22Rv1 (cell line): ENCODE results near the gene ACACB.

Source experiments
- H3K27ac ChIP-seq: fragments of 450-650 bp; 2 replicates; pipeline ENCODE4 v1.5.1; 2017
- CTCF ChIP-seq: fragments of 450-650 bp; IDR thresholded peaks from 2 replicates; pipeline ENCODE4 v1.5.1; 2017; ENCODE audit warnings: mild to moderate bottlenecking
- ZFX ChIP-seq: fragments of 450-650 bp; IDR thresholded peaks from 2 replicates; pipeline ENCODE4 v1.6.1; 2017; ENCODE audit warnings: antibody characterized with exemption, borderline replicate concordance

ACACB gene

GRCh38 chr12:109188108-109188712 is 71.8 kb downstream of the ACACB start:
- TF ChIP-seq CTCF (no peak), ZFX (no peak)
- no peak overlapping the region for H3K27ac ChIP-seq

GRCh38 chr12:109189291-109189690 is 72.9 kb downstream of the ACACB start:
- H3K27ac ChIP-seq = no peak overlapping the region
- TF ChIP-seq ZFX = no peak
- TF ChIP-seq CTCF = no peak

GRCh38 chr12:109191621-109192250 is 75.3 kb downstream of the ACACB start:
- TF ChIP-seq CTCF (no peak), ZFX (no peak)
- H3K27ac ChIP-seq = no peak overlapping the region

- no peak for TF ChIP-seq CTCF
- H3K27ac ChIP-seq = no peak overlapping the region
Observed at GRCh38 chr12:109192358-109192757, 76.0 kb downstream of the ACACB start.

GRCh38 chr12:109193896-109194295 is 77.5 kb downstream of the ACACB start:
- TF ChIP-seq CTCF (no peak), ZFX (no peak)
- H3K27ac ChIP-seq = no peak overlapping the region

GRCh38 chr12:109196332-109196731 is 79.9 kb downstream of the ACACB start:
- TF ChIP-seq CTCF (no peak), ZFX (no peak)
- no peak overlapping the region for H3K27ac ChIP-seq

GRCh38 chr12:109197327-109197726 is 80.9 kb downstream of the ACACB start:
- TF ChIP-seq CTCF (no peak), ZFX (no peak)
- no peak overlapping the region for H3K27ac ChIP-seq
